Mononuclear cell (primary cell): ENCODE data around the gene OTOA. TPM values are rescaled to one million over a fixed set of nuclear protein-coding genes. Genes with fewer than 3 reads are reported as not detected.
"Not testable (repeated sequence)": the region's sequence is repeated elsewhere in the genome, so short reads cannot be mapped to it uniquely, and the experiment has no call there.

Experiments used
- H3K27me3 ChIP-seq: 2 replicates; pipeline ENCODE4 v1.6.0; 2011; ENCODE audit warnings: low read length, control low read depth; ENCODE audit not compliant: insufficient read depth
- H3K4me1 ChIP-seq: 2 replicates; pipeline ENCODE4 v1.5.1; 2011; ENCODE audit warnings: mild to moderate bottlenecking, low read length, control low read depth; ENCODE audit not compliant: insufficient read depth
- H3K4me3 ChIP-seq: 2 replicates; pipeline ENCODE4 v1.5.1; 2011; ENCODE audit warnings: mild to moderate bottlenecking, low read length, moderate library complexity
- H3K9me3 ChIP-seq: 2 replicates; pipeline ENCODE4 v1.5.1; 2011; ENCODE audit warnings: low read depth, mild to moderate bottlenecking, control low read depth, low read length
- total RNA-seq: library from RNA; depleted of rRNA; stranded (reverse); fragments of >200 nt; gene quantifications from one replicate; pipeline ENCODE4 v1.2.3, GENCODE V29; 2012

The OTOA gene
- total RNA-seq, 1 donor, result 0.31 TPM

DNA sequence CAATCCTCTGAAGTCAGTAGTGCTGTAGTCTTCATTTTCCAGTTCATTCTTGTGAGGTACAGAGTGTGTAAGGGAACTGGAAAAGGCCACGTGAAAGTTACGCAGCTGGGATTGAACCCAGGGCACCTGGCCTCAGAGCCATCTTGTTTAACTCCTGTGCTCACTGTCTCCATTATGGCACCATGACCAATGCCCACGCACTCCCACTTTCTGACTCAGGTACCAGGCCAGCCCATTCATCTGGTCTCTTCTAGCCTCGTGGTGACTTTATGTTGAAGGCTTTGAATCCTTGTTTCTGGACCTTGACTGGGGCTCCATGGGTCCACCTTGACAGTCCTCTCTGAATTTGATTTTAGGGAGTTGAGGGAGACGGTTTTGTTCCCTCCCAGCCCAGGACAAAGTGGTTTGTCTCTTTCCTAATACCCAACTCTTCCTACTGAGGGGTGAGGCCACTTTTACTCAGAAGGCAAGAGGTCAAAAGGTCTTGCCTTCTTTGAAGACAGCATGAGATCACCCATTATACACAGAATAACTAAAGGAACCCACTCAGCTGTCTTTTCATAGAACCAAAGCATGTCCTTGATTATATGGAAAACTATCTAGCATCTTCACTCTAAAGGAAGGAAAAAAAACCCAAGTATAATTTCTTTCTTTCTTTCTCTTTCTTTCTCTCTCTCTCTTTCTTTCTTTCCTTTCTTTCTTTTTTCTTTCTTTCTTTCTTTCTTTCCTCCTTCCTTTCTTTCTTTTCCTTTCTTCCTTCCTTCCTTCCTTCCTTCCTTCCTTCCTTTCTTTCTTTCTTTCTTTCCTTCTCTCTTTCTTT, 50.0 kb downstream of the OTOA start:
- Histone ChIP-seq H3K27me3 (no peaks in the 10 kb centered on the region), H3K9me3 (no peaks in the 10 kb centered on the region), H3K4me1 (no peaks in the 10 kb centered on the region), H3K4me3 (no peak overlapping the region)

DNA sequence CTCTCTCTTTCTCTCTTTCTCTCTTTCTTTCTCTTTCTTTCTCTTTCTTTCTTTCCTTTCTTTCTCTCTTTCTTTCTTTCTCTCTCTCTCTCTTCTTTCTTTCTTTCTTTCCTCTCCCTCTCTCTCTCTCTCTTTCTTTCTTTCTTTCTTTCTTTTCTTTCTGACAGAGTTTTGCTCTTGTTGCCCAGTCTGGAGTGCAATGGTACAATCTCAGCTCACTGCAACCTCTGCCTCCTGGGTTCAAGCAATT, 50.5 kb downstream of the OTOA start:
- not testable (repeated sequence) for H3K4me3 ChIP-seq, H3K27me3 ChIP-seq, H3K4me1 ChIP-seq, H3K9me3 ChIP-seq

DNA sequence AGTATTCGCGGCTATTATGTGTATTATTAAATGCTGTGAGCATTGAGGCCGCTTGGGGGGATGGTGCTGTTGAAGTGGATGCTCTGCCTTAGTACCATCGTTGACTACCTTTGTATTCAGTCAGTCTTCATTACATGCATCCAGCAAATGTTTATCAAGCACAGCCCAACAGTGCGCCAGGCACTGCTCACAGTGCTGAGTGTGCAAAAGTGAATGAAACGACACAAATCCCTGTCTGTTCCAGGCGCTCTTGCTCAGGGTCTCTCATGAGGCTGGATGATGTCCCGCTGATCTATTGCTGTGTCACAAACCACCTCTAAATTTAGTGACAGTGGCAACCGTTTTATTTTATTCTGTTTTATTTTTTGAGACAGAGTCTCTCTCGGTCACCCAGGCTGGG, 53.8 kb downstream of the OTOA start:
- Histone ChIP-seq H3K9me3 (no peaks in the 10 kb centered on the region), H3K4me1 (no peaks in the 10 kb centered on the region), H3K4me3 (no peak overlapping the region), H3K27me3 (no peaks in the 10 kb centered on the region)

DNA sequence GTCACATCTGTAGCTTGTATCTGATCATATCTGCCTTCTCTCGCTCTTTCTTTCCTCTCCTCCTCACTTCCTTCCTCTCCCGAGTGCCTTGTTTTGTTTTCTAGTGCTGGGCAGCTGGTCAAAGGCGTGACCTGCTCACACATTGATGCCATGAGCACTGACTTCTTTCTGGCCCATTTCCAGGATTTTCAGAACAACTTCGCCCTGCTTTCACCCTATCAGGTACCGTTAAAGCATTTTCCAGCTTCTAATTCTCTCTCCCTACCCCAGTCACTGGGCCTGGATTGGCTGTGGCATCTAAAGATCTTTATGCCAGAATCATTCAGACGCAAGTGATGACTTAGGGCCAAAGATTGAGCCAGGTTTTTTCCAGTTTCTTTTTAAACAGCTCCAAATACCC, 55.5 kb downstream of the OTOA start:
- no peak overlapping the region for H3K4me3 ChIP-seq
- H3K4me1 ChIP-seq, result no peaks in the 10 kb centered on the region
- no peaks in the 10 kb centered on the region for H3K27me3 ChIP-seq
- H3K9me3 ChIP-seq, result no peaks in the 10 kb centered on the region

DNA sequence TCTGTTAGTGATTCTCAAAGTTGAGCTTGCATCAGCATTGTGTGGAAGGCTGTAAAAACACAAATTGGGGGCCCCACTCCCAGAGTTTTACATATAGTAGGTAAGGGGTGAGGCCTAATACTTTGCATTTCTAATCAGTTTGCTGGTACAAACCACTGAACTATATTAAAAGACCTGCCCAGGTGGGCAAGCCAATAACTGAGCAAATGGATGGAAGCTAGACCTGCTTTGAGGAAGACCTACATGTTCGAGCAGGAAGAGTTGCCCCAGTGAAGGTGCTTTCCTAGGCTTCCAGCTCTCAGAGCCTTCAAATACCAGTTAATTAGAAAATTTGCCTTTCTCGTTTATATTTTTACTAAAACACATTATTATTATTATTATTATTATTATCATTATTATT, 56.8 kb downstream of the OTOA start:
- Histone ChIP-seq H3K4me3 (no peak overlapping the region), H3K9me3 (no peaks in the 10 kb centered on the region), H3K4me1 (no peaks in the 10 kb centered on the region), H3K27me3 (no peaks in the 10 kb centered on the region)

DNA sequence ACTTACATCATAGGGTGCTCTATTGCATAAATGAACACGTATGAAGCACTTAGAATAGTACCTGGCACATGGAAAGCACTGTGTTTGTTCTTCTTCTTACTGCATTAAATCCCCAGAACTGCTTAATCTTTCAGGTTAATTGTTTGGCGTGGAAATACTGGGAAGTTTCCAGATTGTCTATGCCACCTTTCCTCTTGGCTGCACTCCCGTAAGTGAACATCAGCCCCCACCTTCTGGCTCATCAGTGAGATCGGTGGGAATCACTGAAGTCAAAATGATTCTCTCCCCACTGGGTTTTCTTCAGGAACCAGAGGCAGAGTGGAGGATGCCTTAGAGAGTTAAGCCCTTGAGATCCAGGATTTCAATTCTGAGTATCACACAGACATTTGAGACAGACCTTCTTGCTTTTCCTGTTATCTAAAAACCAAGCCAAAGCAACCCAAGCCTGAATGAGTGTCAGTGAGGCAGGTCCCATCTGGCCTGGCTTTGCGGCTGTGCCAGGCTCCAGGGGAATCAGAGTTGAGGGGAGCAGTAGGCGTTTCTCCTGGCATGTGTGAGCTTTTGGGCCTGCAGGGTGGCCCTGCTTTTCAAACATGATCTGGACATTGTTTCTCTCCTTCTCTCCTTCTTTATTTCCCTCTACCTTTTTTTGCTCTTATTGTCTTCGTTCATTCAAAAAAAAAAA, 59.1 kb downstream of the OTOA start:
- Histone ChIP-seq H3K4me1 (no peaks in the 10 kb centered on the region), H3K9me3 (no peaks in the 10 kb centered on the region), H3K27me3 (no peaks in the 10 kb centered on the region), H3K4me3 (no peak overlapping the region)

DNA sequence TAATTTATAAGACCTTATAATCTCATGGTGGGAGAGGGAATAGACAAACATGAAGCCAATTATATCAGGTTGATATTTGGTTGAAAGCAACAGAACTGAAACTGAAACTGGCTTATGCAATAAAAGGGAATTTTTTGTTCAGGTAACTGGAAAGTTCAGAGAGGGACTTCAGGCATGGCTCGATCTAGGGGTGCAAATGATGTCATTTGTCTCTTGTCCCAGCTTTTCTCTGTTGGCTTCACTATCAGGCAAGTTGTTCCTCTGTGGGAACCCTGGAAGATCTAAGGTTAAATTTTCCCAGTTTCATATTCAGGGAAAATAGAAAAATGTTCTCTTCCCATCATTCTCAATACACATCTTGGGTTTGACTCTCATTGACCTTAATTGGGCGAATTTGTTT, 59.8 kb downstream of the OTOA start:
- Histone ChIP-seq H3K4me3 (no peak overlapping the region), H3K4me1 (no peaks in the 10 kb centered on the region)

DNA sequence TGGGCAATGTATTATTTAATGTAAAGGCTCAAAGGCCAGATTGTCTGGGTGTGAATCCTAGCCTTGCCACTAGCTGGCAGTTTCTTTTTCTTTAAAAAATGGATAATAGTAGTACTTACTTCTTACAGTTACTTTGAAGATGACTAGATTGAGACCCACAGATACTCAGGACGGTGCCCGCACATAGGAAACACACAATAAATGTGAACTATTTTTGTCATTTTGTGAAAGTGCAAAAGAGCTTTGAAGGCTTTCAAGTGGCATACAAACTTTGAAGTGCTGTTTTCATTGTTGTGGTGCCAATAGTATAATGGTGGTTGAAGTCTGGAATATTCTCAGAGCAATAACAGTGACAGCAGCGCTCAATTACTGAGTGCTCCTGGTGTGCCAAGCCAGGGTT, 63.6 kb downstream of the OTOA start:
- H3K9me3 ChIP-seq, result no peaks in the 10 kb centered on the region
- H3K4me1 ChIP-seq, result no peaks in the 10 kb centered on the region
- H3K27me3 ChIP-seq, result no peaks in the 10 kb centered on the region
- H3K4me3 ChIP-seq, result no peak overlapping the region

More for the DNA sequence above, 59.8 kb downstream of the OTOA start:
- H3K27me3 ChIP-seq, result no peaks in the 10 kb centered on the region
- H3K9me3 ChIP-seq, result no peaks in the 10 kb centered on the region

DNA sequence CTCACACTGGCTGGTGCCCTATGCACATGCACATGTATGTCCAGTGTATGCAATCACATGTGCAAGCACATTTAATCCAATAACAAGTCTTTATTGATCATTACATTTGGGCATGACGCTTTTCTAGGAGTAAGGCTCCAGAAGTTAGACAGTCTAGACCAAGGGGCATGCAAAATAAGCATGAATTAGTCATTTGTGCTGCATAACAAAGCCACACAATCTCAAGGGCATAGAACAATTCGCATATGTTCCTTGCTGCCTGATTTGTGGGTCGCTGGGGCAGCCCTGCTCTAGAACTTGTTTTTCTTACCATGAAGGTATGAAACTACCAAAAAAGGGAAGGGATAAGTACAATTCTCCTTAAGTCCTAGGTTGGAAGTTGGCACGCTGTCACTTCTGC, 67.5 kb downstream of the OTOA start:
- not testable (repeated sequence) for H3K4me3 ChIP-seq, H3K27me3 ChIP-seq, H3K9me3 ChIP-seq, H3K4me1 ChIP-seq

DNA sequence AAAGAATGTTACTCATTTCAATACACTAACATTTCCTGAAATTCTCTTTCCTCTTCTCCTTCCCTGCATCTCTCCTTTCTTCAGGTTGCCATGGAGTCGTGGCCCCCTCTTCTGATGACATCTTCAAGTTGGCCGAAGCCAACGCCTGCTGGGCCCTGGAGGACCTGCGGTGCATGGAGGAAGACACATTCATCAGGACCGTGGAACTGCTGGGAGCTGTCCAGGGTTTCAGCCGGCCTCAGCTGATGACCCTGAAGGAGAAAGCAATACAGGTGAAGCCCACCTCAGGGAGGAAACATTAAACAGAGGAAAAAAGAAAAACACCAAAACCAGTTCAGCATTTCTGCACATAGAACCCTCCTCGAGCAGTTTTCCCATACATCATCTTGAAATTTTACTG, 76.9 kb downstream of the OTOA start:
- H3K4me1 ChIP-seq, H3K4me3 ChIP-seq, H3K9me3 ChIP-seq, H3K27me3 ChIP-seq: not testable (repeated sequence)

DNA sequence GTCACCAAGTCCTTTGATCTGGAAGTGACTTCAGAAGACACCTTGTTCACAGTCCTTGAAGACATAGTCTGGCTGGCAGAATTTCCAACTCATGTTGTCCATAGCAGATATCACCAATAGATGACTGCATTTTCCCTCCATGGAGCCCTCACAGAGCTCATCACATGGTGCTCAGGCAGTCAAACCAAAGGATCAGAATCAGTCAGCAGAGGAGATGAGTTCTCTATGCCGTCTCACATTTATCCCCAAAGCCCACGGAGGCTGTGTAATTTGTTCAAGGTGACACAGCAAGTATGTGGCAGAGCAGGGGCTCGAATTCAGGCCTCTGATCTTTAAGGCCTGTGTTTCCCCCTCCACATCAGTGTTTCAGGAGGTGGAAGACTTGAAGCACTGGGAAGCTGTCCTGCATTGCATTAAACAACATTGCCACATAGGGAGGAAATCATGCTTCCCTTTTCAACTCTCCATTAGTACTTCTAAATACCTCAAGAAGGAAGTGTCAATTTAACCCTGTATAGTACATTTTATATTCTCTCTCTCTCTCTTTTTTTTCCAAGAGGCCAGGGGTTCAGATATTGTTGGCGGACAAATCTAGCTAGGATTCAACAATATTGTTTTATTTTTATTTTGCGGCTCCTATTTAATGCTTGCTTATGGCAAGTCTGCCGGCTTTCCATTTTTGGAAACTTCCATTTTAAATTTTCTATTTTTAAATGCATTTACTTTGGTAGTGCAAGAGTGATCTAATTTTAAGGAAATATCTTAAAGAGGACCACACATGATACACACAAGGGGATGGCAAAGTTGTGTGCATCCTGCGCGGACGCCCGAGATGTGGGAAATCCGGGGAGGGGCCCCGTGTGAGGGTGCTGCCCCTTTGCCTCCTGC, 92.7 kb downstream of the OTOA start:
- not testable (repeated sequence) for H3K4me1 ChIP-seq, H3K27me3 ChIP-seq, H3K9me3 ChIP-seq, H3K4me3 ChIP-seq

DNA sequence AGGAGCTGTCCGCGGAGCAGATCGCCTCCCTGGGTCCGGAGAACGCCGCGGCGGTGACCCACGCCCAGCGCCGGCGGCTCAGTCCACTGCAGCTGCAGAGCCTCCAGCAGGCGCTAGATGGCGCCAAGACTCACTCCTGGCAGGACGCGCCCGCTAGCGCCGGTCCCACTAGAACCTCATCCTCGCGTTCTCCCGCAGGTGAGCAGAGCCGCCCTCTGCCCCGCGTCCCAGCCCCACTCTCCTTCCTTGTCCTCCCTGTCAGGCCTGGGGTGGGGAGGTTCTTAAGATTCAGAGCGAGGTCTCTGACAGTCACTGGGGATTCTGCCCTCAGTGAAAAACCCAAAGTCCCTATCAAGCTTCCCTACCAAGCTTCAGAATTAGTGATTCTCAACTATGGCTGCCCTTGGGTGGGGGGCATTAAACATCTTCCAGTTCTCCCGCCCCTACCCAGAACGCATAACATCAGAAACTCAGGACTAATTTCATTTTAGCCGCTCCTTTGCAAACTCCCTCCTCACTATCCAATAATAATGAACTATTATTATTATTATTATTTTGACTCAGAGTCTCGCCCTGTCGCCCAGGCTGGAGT, 93.4 kb downstream of the OTOA start:
- H3K4me1 ChIP-seq, H3K9me3 ChIP-seq, H3K4me3 ChIP-seq, H3K27me3 ChIP-seq: not testable (repeated sequence)

DNA sequence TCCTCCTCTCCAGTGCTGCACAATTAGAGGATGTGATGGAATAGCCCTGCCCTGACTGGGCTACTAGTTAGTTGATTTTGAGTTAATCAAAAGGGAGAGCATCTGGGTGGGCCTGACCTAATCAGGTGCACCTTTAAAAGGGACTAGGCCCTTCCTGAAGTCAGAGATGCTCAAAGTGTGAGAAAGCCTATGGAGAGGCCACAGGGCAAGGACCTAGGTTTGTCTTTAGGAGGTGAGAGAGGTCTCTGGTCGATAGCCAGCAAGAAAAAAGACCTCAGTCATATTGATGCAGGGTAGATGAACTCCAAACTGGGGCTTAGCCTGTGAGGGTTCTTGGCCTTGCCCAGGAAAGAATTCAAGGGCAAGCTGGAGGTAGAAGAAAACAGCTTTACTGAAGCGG, 104.5 kb downstream of the OTOA start:
- H3K27me3 ChIP-seq, H3K4me3 ChIP-seq, H3K9me3 ChIP-seq, H3K4me1 ChIP-seq: not testable (repeated sequence)

DNA sequence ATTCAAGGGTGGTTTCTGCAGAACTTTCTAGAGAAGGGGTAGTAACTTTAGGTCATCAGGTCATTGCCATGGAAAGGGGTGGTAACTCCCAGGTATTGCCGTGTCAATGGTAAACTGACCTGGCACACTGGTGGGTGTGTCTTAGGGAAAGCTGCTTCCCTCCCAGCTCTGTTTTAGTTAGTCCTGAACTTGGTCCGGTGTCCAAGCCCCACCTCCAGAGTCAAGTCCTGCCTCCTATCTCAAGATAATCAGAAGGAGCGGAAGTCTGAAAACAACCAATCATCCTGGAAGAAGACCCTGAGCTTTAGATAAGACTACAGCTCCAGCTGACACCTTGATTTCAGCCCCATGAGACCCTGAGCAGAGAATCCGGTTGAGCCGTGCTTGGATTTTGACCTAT, 105.0 kb downstream of the OTOA start:
- H3K9me3 ChIP-seq, H3K27me3 ChIP-seq, H3K4me1 ChIP-seq, H3K4me3 ChIP-seq: not testable (repeated sequence)

DNA sequence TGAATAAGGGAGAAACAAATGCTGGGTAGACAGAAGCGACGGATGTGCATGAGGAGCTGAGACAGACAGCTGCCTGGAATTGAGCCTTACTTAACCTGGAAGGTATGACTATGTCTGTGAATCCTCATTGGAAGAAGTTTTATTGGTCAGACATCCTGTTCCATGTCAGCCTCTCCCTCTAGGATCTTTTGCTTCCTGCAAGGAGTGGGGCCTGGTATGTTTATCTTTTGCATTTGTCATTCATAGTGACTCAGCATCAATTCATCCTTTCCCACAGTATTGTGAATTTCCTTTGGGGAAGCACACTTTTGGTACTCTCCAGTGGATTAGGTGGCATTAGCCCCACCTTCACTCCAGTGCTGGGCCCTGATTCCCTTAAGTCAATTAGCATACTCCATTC, 105.5 kb downstream of the OTOA start:
- H3K4me3 ChIP-seq, H3K4me1 ChIP-seq, H3K9me3 ChIP-seq, H3K27me3 ChIP-seq: not testable (repeated sequence)
